ENCODE measurements around the gene TTC3.
"Not testable (repeated sequence)": the region's sequence is repeated elsewhere in the genome, so short reads cannot be mapped to it uniquely, and the experiment has no call there.

TTC3 gene

DNA sequence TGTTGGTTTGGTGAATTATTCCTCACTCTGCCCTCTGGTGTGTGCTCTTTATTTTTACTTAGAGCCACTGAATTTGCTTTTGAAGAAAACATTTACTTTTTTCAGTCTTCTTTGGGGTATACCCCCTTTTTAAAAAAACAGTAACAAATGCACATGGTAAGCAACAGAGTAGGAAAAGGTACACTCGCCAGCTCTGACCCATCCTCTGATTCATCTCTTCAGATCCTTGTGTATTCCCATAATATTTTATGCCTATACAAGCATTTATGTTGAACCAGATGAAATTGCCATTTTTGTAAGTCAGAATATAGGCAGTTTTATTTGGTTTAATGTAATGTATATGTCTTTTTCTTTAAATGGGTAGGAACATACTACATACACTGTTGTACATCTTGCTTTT lies 28.3 kb downstream of the TTC3 start:
- DNase-seq, result no peak

DNA sequence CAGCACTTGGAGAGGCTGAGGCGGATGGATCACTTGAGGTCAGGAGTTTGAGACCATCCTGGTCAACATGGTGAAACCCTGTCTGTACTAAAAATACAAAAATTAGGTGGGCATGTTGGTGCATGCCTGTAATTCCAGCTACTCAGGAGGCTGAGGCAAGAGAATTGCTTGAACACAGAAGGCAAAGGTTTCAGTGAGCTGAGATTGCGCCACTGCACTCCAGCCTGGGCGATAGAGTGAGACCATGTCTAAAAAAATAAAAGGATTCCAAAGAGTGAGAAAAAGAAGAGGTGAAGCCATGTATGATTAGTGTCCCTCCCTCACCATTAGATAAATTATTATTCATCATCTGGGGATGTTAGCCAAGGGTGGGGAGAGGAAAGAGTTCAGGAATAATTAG lies 29.7 kb downstream of the TTC3 start:
- DNase-seq, result not testable (repeated sequence)

DNA sequence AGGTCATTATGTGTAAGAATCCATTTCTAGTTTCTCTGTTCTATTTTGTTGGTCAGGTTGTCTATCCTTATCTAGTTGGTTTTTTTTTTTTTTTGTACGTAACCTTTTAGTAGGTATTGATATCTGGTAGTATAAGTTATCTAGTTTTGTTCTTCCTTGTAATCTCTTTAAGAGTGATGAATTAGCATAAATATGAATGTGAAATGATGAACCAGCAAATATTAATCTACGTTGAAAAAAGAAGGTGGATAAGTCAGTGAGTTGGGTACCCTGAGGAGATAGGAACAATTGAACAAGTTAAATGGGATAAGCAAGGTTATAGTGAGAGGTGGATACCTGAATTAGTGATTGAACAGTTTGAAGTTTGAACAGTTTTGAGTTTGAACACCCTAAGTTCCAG lies 33.9 kb downstream of the TTC3 start:
- DNase-seq, result no peak

DNA sequence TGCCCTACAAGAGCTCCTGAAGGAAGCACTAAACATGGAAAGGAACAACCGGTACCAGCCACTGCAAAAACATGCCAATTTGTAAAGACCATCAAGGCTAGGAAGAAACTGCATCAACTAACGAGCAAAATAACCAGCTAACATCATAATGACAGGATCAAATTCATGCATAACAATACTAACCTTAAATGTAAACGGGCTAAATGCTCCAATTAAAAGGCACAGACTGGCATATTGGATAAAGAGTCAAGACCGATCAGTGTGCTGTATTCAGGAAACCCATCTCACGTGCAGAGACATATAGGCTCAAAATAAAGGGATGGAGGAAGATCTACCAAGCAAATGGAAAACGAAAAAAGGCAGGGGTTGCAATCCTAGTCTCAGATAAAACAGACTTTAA lies 38.0 kb downstream of the TTC3 start:
- DNase-seq, result not testable (repeated sequence)

DNA sequence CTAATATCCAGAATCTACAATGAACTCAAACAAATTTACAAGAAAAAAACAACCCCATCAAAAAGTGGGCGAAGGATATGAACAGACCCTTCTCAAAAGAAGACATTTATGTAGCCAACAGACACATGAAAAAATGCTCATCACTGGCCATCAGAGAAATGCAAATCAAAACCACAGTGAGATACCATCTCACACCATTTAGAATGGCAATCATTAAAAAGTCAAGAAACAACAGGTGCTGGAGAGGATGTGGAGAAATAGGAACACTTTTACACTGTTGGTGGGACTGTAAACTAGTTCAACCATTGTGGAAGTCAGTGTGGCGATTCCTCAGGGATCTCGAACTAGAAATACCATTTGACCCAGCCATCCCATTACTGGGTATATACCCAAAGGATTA lies 41.2 kb downstream of the TTC3 start:
- not testable (repeated sequence) for DNase-seq

DNA sequence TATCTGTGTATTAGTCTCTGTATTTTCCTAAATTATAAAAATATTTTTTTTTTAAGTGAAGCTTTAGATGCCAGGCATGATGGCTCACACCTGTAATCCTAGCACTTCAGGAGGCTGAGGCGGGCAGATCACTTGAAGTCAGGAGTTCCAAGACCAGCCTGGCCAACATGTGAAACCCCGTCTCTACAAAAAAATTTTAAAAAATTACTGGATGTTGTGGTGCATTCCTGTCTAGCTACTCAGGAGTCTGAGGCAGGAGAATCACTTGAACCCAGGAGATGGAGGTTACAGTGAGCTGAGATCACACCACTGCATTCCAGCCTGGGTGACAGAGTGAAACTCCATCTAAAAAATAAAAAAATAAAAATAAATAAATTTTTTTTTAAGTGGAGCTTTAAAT lies 43.4 kb downstream of the TTC3 start:
- DNase-seq, result not testable (repeated sequence)

DNA sequence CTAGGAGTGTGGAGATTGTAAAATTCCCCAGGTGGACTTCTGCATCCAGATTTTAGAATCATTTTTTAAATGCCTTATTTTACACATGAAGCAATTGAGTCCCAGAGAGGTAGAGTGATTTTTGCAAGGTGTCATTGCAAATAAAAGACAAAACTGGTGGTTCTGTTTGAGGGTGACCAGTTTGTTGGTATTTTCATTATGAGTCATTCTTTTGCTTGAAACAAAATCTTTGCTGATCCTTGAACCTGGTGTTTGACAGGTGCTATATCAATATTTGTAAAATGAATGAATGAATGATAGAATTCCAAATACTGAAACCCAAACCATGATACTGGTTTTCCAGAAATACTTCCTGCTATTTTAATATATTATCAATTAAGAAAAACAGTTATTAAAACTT lies 44.1 kb downstream of the TTC3 start:
- no peak for DNase-seq

DNA sequence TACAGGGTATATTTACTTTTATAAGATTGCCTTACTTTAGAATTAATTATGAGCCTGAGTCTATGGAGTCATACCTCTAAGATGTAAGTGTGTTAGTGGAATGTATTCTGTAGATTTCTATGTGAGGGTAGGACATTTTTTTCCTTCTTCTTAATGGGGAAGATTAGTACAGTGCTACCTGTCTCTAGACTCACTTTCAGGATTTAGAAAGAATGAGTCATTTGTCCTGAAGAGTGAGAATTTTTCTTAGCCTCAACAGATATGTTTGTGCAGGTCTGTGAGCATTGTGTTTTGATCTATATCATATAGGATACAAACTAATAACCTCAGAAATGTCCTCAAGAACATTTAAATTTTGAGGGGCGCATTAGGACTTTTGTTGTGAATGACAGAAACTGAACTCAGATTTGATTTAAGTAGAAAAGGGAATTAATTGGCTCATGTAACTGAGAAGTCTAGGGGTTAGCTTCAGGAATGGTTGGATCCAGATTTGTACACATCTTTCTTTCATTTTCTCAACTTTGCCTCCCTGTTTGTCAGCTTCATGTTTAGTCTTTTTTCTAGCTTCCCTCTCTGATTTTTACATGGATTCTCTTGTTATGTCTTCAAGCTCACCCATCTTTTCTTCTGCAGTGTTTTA lies 45.3 kb downstream of the TTC3 start:
- DNase-seq, result no peak

DNA sequence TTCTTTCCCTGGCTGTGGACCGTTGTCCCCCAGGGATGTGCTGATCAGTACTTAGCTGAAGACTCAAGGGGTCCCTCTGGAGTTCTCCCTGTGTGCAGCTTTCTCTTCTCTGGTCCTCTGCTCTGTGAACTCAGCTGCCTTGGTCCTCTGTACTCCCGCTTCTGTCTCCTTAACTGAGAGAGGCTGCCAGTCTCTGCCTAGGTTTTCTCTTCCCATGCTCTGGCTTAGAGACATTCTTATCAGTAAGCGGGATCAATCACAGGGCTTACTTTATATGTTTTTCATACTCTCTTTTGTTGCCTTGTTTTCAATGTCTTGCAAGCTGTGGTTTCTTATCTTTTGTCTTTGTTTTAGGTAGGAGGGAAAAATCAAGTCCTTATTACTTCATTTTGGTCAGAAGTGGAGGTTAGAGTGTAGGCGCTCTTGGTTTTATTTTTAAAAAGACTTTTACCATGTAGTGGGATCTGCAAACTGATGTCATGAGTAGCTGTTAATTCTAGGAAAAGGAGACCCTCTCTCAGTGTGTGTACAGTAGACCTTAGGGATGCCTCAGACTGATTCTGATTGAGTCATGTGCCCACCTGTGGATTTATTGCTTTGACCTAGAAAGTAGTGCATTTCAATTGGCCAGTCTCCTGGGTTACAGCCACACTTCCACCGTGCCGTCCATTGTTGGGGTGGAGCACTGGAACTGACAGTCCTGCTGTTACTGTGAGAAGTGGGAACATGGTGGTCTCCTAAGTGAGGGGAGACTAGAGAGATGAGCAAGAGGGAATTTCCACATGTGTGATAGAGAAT lies 46.6 kb downstream of the TTC3 start:
- DNase-seq, result peak; percentile 76

DNA sequence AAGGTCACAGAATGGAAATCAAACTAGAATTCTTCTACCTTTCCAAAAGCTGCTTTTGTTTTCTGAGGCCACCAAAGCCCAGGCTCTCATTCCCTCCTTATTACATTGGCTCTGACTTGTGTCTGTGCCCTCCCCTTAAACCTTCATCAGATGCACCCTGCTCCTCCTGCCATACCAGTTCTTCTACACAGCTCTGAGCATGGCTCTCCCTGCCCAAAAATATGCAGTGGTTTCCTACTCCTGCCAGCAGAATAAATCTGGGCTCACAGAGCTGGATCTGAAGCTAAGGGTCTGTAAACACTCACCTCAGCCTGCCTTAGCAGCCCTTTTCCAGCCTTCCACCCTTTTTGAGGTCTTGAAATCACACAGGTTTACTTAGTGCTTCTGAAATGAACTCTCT lies 55.0 kb downstream of the TTC3 start:
- no peak for DNase-seq

DNA sequence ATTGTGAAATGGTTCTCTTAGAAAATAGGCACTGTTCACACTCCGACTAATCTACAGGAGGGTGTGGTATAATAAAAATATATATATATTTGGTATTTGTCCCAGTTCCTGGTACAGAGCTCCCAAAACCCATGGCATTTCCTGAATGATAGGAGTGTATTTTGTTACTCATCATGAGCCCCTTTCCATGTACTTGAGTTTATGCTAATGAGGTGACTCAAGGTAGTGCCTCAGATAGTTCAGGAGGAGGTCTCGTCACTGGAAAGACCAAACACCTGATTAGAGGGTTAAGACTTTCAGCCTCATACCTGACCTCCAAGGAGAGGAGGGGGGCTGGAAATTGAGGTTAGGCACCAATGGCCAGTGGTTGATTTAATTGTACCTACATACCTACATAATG lies 57.9 kb downstream of the TTC3 start:
- DNase-seq, result no peak

DNA sequence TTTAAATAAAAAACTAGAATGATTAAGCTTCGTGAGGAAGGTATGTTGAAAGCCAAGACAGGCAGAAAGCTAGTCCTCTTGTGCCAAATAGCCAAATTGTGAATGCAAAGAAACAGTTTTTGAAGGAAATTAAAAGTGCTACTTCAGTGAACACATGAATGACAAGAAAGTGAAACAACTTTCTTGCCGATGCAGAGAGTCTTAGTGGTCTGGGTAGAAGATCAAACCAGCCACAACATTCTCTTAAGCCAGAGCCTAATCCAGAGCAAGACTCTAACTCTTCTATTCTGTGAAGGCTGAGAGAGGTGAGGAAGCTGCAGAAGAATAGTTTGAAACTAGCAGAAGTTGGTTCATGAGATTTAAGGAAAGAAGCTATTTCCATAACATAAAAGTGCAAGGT lies 63.2 kb downstream of the TTC3 start:
- no peak for DNase-seq

DNA sequence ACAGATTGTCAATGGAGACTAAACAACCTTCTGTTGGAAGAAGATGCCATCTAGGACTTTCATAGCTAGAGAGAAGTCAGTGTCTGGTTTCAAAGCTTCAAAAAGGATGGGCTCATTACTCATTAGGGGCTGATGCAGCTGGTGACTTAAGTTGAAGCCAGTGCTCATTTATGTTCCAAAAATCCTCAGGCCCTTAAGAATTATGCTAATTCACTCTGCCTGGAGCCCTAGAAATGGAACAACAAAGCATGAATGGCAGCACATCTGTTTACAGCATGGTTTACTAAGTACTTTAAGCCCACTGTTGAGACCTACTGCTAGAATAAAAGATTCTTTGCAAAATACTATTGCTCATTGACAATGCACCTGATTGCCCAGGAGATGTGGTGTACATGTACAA lies 63.7 kb downstream of the TTC3 start:
- no peak for DNase-seq

DNA sequence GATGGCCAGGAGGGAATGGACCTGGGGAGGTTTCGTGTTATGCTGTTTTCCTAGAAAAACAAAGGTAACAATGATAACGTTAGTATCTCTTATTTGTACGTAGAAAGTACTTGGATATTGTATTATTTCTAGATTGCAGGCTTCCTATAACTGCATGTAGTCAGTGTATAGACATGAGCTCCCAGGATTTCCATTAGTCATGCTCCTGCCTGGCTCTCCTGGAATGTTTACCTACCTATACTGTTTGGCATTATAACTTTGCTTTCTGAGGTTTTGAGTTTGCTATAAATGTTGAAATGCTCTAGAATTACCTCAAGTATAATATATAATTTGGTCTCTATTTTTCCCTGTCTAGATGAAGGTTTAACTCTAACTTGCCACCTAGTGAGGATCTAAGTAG lies 66.1 kb downstream of the TTC3 start:
- DNase-seq, result no peak

DNA sequence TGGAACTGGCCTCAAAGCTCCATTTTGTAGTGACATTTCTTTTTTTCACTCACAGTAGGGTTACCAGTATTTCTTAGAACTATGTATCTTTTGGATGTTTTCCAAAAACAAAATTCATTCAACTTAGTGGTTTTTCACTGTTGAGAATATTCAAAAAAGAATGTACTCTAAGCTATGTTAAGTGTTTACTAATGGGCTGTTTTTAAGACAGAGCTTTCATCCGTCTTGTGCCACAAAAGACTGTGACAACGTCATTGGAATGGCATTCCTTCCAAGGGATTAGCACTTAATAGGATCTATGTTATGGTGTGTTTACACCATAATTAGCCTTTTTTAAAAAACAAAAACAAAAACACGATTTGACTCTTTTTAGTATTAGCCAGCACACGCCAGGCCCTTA lies 66.8 kb downstream of the TTC3 start:
- no peak for DNase-seq

DNA sequence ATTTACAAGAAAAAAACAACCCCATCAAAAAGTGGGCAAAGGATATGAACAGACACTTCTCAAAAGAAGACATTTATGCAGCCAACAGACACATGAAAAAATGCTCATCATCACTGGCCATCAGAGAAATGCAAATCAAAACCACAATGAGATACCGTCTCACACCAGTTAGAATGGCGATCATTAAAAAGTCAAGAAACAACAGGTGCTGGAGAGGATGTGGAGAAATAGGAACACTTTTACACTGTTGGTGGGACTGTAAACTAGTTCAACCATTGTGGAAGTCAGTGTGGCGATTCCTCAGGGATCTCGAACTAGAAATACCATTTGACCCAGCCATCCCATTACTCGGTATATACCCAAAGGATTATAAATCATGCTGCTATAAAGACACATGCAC lies 70.3 kb downstream of the TTC3 start:
- not testable (repeated sequence) for DNase-seq

DNA sequence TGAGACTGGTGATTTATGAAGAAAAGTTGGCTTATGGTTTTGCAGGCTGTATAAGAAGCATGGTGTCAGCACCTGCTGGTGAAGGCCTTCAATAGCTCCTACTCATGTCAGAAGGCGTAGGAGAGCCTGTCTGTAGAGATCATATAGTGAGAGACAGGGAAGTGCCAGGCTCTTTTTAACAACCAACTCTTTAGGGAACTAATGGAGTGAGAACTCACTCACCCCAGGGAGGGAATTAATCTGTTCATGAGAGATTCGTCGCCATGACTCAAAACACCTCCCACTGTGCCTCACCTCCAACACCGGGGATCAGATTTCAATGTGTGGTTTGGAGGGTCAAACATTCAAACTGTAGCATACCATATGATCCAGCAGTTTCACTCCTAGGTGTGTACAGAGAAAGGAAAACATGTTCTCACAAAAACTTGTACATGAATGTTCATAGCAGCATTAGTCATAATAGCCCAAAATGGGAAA lies 72.6 kb downstream of the TTC3 start:
- peak; percentile 87 for DNase-seq

DNA sequence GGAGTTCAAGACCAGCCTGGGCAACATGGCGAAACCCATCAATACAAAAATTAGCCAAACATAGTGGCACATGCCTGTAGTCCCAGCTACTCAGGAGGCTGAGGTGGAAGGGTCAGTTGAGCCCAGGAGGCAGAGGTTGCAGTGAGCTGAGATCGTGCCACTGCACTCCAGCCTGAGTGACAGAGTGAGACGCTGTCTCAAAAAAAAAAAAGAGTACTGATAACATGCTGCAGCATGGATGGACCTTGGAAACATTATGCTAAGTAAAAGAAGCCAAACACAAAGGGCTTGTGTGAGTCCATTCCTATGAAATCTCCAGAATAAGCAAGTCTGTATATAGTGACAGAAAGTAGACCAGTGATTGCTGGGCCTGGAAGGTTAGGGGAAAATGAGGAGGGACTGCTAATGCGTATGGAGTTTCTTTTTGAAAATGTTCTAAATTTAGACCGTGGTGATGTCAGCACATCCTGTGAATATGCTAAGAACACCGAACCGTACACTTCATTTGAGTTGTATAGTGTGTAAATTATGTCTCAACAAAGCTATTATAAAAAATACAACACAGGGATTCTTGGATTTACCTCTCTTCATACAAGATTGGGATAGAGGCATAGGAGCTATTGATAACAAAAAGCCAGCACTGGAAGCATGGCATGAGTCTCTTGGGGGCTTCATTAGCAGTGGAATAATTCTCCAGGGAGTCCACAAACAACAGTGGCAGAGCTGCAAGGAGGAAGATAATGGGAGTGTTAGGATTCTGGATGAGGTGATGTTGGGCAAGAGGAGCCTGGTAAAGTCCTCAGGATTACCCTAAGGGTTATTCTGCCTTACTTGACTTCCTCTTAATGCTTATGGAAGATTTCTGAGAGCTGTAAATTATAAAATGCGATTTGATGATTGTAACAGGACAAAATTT lies 73.5 kb downstream of the TTC3 start:
- DNase-seq, result peak; percentile 27

DNA sequence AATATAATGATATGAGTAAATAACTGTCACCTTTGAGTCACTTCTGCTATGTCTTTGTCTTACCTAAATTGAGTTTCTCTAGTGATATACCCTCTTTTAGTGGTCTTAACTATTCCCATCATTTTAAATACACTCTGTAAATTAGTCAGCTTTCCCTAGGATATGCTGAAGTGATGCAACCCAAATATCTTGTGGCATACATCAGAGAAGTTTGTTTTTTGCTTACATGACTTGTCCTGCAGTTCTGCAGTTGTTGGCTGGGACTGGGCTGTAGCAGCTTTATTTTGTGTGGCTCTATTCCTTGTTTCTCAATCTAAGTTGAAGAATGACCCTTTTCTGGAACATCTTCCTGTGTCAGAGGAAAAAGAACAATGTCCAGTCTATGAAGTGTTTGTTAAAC lies 76.4 kb downstream of the TTC3 start:
- no peak for DNase-seq

DNA sequence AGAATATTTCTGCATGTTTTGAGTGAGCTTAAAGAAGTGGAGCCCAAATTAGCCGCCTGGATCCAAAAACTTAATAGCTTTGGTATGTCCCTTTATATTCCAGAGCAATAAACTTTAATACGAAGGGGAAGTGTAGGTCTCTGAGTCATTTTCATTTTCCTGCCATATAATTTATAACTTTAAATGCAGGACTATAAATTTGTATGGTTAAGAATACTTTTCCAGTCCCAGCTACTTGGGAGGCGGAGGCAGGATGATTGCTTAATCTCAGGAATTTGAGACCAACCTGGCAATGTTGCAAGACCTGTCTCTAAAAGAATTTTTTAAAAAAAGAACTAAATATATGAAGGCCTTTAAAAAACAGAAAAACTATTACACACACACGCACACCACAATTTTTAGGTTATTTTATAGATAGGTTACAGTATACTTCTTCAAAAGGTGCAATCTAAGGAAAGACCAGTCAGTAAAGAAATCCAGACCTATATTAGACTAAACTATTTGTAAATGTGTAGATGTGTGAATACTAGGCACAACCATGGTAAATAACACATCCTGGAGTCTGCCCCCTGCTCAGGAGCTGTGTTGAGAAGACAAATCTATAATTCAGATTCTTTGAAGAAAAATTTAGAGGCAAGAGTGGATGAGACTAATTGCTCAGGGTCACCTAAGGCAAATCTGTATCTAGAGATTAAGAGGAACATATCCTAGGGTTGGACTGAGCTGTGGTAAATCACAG lies 80.3 kb downstream of the TTC3 start:
- DNase-seq, result no peak

DNA sequence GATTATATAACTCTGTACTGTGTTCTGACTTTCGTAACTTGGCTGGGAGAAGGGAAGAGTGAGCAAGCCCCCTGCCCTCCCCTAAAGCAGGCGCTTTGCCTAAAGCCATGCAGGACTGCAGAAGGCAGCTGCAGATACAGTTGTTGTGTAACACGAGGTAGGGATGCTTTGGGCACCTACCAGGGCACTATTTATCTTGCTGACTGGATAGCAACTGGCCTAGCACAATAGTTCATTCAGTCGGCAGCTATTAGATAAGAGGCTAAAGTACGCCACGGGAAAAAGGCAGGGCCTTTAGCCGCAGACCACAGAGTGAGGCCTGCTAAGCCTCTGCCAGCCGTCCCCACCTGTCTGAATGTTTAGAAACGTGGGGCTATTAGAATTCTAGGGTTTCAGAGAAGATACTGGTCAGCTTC lies 80.9 kb downstream of the TTC3 start:
- DNase-seq, result no peak

DNA sequence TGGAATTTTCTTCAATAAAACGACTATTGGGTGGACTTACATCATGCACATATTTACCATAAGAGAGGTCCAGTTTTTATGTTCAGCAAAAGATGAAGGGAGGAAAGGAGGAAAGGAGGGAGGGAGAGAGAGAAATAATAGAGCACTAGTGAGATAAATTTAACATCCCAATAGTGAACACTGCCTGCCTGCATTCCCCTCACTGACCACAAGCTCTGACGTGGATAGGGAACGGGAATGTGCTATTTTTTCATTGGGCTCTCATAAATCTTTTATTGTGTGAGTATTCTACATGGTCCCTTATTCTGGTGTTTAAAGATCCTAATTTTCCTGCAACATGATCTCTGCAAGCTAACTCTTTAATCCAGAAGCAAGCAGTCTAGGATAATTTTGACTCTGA lies 82.1 kb downstream of the TTC3 start:
- no peak for DNase-seq

DNA sequence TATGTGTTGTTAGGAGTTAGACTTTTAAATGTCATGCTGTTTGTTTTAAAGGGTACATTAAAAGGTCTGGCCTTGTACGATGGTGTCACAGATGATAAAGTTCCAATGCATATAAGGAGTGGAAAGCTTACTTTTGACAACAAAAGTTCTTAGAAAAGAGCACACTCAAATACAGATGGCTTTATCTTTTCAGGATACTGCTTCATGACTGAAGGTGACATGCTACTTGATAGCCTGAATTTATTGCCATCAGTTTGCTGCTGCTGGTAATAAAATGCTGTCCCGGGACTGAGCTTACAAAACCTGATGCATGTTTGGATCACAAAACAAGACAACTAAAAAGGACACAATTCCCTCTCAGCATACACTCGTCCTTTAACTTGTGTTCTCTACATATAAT lies 84.9 kb downstream of the TTC3 start:
- DNase-seq, result no peak

Data from NCI-H69 (cell line).